Activated CD4-positive, alpha-beta T cell treated with anti-CD3 and anti-CD28 coated beads for 4 hours (primary cell): ENCODE measurements around the gene TRIOBP.
"Not testable (repeated sequence)": the region's sequence is repeated elsewhere in the genome, so short reads cannot be mapped to it uniquely, and the experiment has no call there.

Source experiments
- DNase-seq, 2 donors: peaks; one replicate each; pipeline ENCODE4 v3.0.0-alpha.2; 2020

The TRIOBP gene

GRCh38 chr22:37690407-37690806 lies 6.4 kb upstream of the TRIOBP start:
- no peak for DNase-seq

GRCh38 chr22:37690901-37691504 lies 5.8 kb upstream of the TRIOBP start:
- DNase-seq: no peak

- no peak for DNase-seq
Measured at GRCh38 chr22:37692627-37693285, 4.1 kb upstream of the TRIOBP start.

- not testable (repeated sequence) for DNase-seq
Measured at GRCh38 chr22:37694131-37694530, 2.7 kb upstream of the TRIOBP start.

- not testable (repeated sequence) for DNase-seq
Measured at GRCh38 chr22:37696260-37696656, 590 bp upstream of the TRIOBP start.

- no peak for DNase-seq
Measured at GRCh38 chr22:37697538-37697835, 639 bp downstream of the TRIOBP start.

- DNase-seq: no peak
Measured at GRCh38 chr22:37701141-37701786, 4.4 kb downstream of the TRIOBP start.

GRCh38 chr22:37703906-37704305 lies 7.1 kb downstream of the TRIOBP start:
- DNase-seq: no peak

- DNase-seq: no peak
Measured at GRCh38 chr22:37704645-37705044, 7.8 kb downstream of the TRIOBP start.

- no peak for DNase-seq
Measured at GRCh38 chr22:37705205-37705604, 8.4 kb downstream of the TRIOBP start.

GRCh38 chr22:37708580-37709444 lies 12.0 kb downstream of the TRIOBP start:
- DNase-seq: no peak

GRCh38 chr22:37709445-37709765 lies 12.6 kb downstream of the TRIOBP start:
- DNase-seq: no peak

GRCh38 chr22:37710675-37711074 lies 13.8 kb downstream of the TRIOBP start:
- DNase-seq: no peak

GRCh38 chr22:37711490-37711889 lies 14.6 kb downstream of the TRIOBP start:
- no peak for DNase-seq

GRCh38 chr22:37713761-37714160 lies 16.9 kb downstream of the TRIOBP start:
- DNase-seq: no peak

- no peak for DNase-seq
Measured at GRCh38 chr22:37714634-37715033, 17.8 kb downstream of the TRIOBP start.

GRCh38 chr22:37715760-37716159 lies 18.9 kb downstream of the TRIOBP start:
- no peak for DNase-seq

GRCh38 chr22:37716708-37717107 lies 19.9 kb downstream of the TRIOBP start:
- no peak for DNase-seq

GRCh38 chr22:37717235-37717634 lies 20.4 kb downstream of the TRIOBP start:
- not testable (repeated sequence) for DNase-seq

- not testable (repeated sequence) for DNase-seq
Measured at GRCh38 chr22:37717746-37718305, 21.0 kb downstream of the TRIOBP start.

- DNase-seq: no peak
Measured at GRCh38 chr22:37725551-37726240, 28.8 kb downstream of the TRIOBP start.

- DNase-seq: no peak
Measured at GRCh38 chr22:37726241-37726887, 29.5 kb downstream of the TRIOBP start.
